HG03159 (cell line): Measurements from ENCODE around the gene SORBS1.

ENCODE experiments used
- ATAC-seq: cut with Tn5 transposase; IDR thresholded peaks from one replicate; pipeline ENCODE4 v1.9.1; 2021; ENCODE audit warnings: mild to moderate bottlenecking, moderate library complexity; ENCODE audit not compliant: unreplicated experiment

The SORBS1 gene

GRCh38 chr10:95416270-95416669 is 144.9 kb downstream of the SORBS1 start:
- no peak for ATAC-seq

- no peak for ATAC-seq
These were observed 145.5 kb downstream of the SORBS1 start for GRCh38 chr10:95415621-95416031.

DNA sequence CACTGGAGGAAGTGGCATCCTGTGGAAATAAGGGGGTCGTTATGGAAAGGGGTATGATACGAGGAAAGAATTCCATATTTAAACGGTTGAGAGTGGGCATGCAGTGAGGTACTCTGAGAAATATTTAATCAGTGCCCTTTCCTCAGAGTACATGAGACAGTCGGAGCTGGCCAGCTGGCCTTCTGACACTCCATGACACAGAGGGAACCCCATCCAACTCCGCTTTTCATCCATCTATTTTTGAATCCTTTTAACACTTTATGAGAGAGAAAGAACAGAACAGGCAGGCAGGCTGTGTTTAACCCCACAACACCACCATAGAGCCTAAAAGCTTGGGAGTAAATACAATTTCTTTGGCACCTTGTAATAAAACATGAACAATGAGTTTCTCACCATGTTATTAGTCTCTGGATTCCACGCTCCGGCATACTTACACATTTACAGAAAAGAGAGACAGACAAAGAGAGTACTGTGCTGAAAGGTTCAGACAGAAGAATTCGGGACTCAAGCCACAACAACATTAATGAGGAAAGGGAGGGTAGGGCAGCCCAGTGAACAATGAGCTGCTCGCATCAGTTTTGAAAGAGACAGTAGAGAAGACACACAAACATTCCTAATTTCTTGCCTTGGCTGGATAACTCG is 146.2 kb downstream of the SORBS1 start:
- ATAC-seq: no peak

DNA sequence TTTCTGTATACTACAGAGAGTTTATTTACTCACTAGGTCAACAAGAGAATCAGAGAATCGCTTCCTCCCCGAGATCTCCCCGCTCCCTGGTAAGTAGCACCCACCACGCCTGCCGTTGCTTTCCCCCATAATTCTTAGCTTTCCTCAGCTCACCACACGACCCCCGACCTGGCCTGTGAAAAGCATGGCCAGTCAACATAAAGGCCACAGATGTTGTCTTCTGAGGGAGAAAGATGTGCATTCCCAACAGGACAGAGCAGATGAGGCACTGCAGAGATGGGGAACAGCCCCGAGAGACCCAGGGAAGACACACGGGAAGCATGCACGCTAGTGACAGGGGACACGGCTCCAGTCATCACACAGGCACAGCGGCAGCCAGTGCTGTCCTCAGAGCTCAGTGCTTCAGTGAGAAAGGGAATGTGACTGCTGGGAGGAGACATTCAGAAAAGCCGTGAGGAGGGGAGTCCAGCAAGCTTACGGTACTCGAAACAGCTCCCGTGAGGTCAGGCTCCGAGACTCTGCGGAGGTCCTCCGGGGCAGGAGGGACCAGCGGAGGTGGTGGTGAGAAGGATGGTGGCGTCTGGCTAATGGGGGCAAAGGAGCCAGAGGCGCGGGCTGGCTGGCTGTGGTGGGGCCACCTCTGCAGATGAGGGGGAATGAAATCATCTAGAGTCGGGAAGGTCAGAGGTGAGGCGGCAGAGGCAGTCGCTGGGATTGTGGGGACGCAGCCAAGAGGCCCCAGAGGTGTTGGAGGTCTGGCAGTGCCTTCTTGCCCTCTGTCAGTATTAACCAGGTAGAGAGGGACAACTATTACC is 146.9 kb downstream of the SORBS1 start:
- ATAC-seq: no peak

GRCh38 chr10:95413588-95413987 is 147.6 kb downstream of the SORBS1 start:
- ATAC-seq: no peak

- ATAC-seq: no peak
These were observed 149.5 kb downstream of the SORBS1 start for GRCh38 chr10:95411635-95412034.

- no peak for ATAC-seq
These were observed 151.9 kb downstream of the SORBS1 start for GRCh38 chr10:95408983-95409873.

DNA sequence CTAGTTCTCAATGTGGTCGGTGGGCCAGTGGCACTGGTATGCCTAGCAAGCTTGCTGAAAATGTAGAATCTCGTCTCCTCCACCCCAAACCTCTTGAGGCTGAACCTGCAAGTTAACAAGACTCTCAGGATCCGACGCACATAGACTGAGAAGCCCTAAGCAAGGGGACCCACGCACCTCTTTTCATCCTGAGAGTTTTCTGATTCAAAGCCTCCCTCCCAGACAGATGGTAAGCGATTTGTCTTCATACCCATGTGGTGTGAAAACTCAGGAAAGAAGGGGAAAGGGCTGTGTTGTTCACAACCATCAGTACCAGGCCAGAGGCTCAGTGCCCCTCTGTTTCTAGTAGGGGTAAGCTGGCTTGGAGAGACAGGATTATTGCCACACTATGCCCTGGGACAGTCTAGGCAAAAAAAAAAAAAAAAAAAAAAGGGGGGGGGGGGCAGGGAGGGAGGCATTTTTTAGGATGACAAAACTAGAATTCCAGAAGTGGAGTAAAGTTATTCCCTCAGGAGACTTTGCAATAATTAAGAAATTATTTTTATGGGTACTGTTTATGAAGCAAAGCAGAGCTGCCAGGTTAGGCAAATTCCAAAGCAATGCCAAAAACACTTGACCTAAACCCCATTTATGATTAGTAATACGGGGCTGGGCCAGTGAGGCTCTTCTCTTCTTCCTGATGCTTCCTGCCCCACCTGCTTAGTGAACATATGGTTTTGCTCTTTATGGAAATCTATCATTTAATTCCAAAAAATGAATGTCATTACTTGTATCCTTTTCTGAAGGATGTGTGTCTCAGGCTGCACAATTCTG is 152.8 kb downstream of the SORBS1 start:
- no peak for ATAC-seq

DNA sequence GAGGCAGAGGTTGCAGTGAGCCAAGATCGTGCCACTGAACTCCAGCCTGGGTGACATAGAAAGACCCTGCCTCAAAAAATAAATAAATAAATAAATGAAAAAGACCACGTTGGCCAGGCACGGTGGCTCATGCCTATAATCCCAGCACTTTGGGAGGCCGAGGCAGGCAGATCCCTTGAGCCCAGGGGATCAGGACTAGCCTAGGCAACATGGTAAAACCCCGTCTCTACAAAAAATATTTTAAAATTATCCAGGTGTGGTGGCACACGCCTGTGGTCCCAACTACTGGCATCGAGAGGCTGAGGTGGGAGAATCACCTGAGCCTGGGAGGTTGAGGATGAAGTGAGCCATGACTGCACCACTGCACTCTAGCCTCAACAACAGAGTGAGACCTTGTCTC is 153.6 kb downstream of the SORBS1 start:
- ATAC-seq: no peak

DNA sequence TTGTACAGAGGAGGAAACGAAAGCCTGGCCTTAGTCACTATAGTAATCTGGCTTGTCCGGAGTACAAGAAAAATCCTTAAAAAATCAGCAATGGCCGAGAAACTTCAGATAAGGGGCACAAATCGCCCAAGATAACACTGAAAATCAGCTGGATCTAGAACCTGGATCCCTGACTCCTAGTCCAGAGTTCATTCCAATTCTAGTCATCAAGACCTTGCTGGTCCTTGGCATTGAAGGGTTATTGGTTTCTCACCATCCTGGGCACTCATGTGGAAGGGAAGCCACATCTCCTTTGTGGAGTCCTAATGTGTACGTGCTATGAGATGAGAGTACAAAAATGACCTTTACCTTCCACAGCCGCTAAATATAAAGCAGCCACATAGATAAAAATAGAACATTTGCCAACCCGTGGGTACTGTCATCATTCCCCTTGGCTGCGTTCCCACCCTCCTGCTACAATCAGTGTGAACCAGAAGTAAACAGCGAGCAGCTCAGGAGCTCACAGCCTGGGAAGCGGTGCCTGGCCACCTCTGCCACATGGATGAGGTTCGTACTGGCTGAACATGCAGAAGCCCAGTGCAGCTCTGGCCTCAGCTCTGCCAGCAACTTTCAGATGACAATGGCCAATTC is 154.4 kb downstream of the SORBS1 start:
- no peak for ATAC-seq

GRCh38 chr10:95405655-95406054 is 155.5 kb downstream of the SORBS1 start:
- no peak for ATAC-seq

DNA sequence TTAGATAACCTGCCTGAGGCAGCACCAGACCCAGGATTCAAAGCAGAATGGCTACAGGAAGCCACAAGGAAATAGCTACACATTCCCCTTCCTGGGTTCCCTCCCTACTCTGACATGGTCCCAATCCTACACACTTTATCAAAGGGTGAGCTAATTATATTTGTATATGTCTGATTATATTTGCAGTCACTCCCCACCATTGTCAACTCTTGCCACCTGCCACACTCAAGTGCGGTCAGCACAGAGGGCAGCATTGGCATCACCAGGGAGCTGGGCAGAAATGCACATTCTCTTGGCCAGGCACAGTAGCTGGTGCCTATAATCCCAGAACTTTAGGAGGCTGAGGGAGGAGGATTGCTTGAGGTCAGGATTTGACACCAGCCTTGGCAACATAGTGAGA is 156.3 kb downstream of the SORBS1 start:
- ATAC-seq: no peak

DNA sequence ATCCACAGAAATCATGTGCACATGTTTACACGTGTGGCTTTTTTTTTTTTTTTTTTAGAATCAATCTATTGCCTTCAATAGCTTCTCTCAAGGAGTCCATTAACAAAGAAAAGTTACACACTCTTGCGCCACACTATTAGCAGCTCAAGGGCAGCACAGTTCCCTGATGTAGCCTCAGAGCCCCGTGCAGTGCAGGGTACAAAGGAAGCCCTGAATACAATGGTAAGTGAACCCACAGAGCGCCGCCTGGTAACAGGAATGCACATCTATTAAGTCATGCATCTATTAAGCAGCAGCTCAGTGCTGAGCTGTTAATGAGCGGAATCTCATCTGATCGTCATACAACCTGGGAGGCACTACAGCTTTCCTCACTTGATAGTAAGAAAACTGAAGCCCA is 156.7 kb downstream of the SORBS1 start:
- no peak for ATAC-seq

DNA sequence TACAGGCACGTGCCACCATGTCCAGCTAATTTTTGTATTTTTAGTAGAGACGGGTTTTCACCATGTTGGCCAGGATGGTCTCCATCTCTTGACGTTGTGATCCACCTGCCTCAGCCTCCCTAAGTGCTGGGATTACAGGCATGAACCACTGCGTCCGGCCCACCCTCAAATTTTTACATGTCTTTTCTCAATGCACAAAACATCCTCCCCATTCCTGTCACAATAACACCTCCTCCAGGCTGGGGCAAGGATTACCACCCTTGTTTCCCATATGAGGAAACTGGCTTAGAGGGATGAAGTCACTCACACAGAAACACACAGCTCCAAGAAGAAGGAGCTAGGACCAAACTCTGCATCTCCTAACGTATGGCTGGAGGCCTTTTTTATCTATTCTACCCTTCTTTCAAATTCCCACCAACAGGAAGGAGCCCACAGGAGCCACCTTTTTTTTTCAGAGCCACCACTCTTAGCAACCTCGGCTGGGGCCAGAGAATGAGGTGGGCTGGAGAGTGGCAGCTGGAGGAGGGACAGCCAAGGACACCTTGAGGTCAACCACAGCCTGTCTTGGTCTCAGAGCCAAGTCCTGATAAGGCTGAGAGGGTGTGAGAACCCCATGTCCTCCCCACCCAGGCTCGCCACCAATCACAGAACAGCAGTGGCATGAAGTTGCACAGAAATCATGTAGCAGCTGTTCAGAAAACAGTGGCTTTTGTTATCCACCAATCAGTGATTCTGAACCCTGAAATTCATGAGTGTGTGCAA is 157.3 kb downstream of the SORBS1 start:
- ATAC-seq: no peak

DNA sequence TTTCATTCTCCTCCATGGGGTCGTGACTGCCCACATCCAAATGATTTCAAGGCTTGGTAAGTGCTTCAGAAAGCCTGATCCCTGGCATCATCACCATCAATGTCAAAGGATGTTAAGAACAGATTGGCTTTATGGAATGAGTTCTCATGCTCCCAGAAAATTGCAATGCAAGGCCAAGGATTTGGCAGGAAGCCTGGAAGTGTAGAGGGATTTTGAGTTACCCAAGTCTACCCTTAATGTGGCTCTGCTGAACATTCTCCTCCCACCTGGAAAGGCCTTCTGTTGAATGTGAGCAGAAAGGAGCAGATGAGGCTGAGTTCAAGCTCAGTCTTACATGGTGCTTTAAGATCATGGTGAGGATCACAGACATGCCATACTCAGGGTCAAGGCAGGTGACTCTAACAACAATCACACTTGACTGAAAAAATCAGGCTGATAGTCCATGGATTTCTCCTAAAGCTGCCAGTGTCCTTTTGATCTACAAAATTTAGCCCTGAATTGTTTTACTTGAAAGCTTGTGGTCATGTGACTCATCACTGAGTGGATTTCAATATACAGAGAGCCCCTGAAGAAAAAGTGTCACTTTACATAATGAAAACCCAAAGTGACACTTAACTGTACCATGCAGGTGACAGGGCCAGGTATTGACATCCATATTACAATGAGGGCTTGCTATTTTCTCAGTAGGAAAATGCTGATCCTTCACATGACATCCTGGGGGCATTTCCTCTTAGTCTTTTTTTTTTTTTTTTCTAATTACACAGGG is 159.3 kb downstream of the SORBS1 start:
- ATAC-seq: no peak

DNA sequence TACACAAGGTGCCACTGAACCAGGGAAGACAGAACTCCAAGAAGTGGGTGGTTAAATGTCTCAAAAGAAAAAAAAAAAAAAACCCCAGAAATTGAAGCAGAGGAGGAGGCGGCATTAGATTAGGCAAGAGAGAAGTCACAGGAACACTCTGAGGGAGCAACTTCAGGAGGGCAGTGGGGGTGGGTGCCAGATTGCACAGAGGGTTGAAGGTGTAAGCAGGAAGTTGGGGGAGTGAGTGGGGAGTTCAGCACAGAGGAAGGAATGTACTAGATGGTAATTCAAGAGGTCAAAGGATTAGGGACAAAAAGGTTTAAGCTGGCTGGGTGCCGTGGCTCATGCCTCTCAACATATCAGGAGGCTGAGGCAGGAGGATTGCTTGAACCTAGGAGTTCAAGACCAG is 160.4 kb downstream of the SORBS1 start:
- no peak for ATAC-seq

GRCh38 chr10:95399183-95399582 is 162.0 kb downstream of the SORBS1 start:
- no peak for ATAC-seq

DNA sequence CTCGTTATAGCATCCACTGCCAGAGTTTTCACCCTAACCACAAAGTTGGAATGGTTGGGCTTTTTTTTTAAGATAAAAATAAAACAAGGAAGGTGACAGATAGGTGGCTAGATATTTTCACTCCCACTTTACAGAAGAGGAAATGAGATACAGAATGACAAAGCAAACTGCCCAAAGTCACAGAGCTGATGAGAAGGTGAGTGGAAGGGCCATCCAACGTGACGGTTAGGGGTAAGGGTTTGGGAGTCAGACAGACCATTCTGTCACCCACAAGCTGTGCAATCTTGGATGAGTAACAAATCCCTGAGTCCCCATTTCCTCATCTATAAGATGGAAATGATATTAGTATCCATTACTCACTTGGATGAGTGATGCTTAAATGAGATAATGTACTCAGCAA is 163.4 kb downstream of the SORBS1 start:
- no peak for ATAC-seq

DNA sequence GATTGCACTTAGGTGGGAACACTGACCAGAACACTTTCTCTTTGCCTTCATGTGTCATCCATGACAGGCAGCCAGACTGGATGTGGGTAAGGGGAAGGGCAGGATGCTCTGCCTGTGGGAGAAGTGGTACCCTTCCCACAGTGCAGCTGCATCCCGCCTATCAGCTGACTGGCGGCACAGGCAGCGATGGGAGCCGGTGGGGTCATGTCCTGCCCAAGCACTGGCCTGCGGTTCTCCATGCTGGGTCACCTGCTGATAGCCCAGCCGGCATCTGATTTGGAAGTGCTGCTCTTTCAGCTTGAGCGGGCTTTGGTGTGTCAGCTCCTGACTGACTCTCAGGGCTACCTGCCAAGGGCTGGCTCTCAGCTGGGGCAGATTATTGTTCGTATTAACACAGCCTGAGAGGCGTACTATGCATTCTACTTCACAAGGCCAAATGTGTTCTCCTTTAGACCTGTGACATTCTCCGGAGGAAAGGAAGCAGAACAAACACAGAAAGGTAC is 165.2 kb downstream of the SORBS1 start:
- no peak for ATAC-seq
